CD4-positive, alpha-beta T cell treated with Interleukin-15 for 1 hour (primary cell): ENCODE measurements around the gene STARD3NL.
A peak's percentile ranks its signal among the peaks of the same experiment; 100 is the strongest.
"Not testable (repeated sequence)": the region's sequence is repeated elsewhere in the genome, so short reads cannot be mapped to it uniquely, and the experiment has no call there.

ENCODE experiments used
- DNase-seq: peaks from one replicate; pipeline ENCODE4 v3.0.0-alpha.2; 2020

STARD3NL gene

DNA sequence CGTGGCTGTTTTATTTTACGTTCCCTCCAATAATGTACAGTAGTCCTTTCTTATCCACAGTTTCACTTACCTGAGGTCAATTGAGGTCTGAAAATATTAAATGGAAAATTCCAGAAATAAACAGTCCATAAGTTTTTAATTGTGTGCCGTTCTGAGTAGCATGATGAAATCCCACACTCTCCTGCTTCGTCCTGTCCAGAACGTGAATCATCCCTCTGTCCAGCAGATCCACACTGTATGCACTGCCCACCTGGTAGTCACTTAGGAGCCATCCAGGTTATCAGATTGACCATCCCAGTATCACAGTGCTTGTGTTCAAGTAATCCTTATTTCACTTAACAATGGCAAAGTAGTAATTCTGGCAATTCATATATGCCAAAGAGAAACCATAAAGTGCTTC lies 46.3 kb downstream of the STARD3NL start:
- DNase-seq: no peak

GRCh38 chr7:38229386-38229785 lies 51.3 kb downstream of the STARD3NL start:
- no peak for DNase-seq

DNA sequence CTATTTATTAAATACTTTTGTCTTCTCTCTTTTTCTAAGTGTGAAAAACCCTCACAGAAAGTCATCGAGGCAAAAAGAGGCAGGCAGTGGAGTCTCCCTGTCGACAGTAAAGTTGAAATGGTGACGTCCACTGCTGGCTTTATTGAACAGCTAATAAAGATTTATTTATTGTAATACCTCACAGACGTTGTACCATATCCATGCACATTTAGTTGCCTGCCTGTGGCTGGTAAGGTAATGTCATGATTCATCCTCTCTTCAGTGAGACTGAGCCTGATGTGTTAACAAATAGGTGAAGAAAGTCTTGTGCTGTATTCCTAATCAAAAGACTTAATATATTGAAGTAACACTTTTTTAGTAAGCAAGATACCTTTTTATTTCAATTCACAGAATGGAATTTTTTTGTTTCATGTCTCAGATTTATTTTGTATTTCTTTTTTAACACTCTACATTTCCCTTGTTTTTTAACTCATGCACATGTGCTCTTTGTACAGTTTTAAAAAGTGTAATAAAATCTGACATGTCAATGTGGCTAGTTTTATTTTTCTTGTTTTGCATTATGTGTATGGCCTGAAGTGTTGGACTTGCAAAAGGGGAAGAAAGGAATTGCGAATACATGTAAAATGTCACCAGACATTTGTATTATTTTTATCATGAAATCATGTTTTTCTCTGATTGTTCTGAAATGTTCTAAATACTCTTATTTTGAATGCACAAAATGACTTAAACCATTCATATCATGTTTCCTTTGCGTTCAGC lies 52.0 kb downstream of the STARD3NL start:
- DNase-seq: no peak

GRCh38 chr7:38232502-38233366 lies 54.7 kb downstream of the STARD3NL start:
- DNase-seq: peak; percentile 86

GRCh38 chr7:38234759-38235158 lies 56.7 kb downstream of the STARD3NL start:
- not testable (repeated sequence) for DNase-seq

GRCh38 chr7:38235606-38236005 lies 57.6 kb downstream of the STARD3NL start:
- no peak for DNase-seq

- not testable (repeated sequence) for DNase-seq
These were observed 61.1 kb downstream of the STARD3NL start for GRCh38 chr7:38239129-38239528.

DNA sequence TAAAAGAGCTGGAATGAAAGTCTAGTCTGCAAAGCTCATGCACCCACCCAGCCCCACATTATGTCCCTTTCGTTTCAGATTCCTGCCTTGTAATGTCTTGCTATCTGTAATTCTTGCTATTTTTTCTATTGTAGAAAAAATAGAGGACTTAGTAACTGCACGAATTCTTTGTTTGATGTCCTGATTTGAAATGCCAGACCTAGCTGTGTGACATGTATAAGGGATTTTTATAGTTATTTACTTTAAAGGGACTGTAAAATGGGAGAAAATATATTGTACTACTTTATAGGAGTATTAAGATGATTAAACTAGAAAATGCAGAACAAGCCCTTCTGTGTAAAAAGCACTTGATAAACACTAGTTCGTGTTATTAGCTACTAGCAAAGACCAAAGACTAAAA lies 63.0 kb downstream of the STARD3NL start:
- no peak for DNase-seq

DNA sequence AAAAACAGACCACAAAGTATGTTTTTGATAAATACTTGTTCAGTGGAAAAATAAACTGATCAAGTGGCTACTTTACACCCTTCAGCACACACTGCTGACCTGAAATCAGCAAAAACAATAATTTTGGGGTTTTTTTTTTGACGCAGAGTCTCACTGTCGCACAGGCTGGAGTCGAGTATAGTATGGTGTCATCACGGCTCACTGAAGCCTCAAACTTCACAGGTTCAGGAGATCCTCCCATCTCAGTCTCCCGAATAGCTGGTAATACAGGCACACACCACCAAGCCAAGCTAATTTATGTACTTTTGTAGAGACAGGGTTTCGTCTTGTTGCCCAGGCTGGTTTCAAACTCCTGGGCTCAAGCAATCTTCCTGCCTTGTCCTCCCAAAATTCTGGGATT lies 64.8 kb downstream of the STARD3NL start:
- DNase-seq: peak; percentile 54

DNA sequence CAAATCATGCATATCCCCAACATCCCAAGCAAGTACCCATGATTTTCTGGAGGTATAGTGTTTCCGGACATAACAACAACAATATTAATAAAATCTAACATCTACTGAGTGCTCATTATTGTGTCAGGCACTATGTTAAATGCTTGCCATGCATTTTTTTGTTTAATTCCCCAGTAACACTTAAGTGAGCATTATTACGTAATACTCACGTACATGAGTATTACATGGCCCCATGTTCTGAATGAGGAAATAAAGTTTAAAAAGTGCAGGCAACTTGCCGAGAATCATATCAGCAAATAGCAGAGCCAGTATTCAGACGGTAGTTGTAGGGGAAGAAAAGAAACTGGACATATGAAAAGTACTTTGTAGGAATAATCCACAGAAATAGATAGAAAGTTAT lies 65.3 kb downstream of the STARD3NL start:
- not testable (repeated sequence) for DNase-seq

- no peak for DNase-seq
These were observed 66.5 kb downstream of the STARD3NL start for GRCh38 chr7:38244516-38244915.

DNA sequence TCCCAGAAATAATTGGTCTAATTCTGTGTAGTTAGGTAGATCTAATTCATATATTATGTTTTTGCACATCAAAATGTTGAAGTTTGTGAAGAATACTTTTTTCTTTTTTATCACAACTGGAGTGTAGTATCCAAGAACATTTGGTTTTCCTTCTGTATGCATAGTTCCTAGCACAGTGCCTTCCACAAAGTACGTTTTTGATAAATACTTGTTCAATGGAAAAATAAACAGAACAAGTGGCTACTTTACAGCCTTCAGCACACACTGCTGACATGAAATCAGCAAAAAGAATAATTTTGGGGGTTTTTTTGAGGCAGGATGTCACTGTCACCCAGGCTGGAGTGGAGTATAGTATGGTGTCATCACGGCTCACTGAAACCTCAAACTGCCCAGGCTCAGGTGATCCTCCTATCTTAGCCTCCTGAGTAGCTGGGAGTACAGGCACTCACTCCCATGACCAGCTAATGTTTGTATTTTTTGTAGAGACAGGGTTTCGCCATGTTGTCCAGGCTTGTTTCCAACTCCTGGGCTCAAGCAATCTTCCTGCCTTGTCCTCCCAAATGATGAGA lies 67.4 kb downstream of the STARD3NL start:
- peak; percentile 32 for DNase-seq

GRCh38 chr7:38248069-38248567 lies 70.1 kb downstream of the STARD3NL start:
- no peak for DNase-seq

GRCh38 chr7:38249849-38250248 lies 71.8 kb downstream of the STARD3NL start:
- not testable (repeated sequence) for DNase-seq

- DNase-seq: no peak
These were observed 79.3 kb downstream of the STARD3NL start for GRCh38 chr7:38257350-38257677.

DNA sequence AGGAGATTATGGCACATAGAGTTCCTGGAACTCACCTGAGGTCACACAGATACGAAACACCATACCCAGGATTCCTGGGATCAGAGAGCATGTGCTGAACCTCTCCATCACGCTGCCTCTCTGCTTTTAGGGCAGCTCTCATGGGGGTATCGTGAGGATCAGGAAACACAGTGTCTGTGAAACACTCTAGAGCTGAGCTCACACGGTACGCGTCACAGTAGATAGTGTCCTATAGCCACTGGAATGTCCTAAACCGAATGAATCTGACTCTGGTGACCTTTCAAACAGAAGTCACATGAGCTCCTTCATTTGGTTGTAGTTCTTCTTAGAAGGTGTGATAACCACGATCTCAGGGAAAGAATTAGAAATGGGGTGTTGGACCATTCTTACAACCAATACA lies 81.1 kb downstream of the STARD3NL start:
- not testable (repeated sequence) for DNase-seq

GRCh38 chr7:38261601-38262000 lies 83.6 kb downstream of the STARD3NL start:
- DNase-seq: not testable (repeated sequence)

GRCh38 chr7:38262026-38262425 lies 84.0 kb downstream of the STARD3NL start:
- DNase-seq: not testable (repeated sequence)

- no peak for DNase-seq
These were observed 84.5 kb downstream of the STARD3NL start for GRCh38 chr7:38262545-38262944.

GRCh38 chr7:38263274-38263673 lies 85.2 kb downstream of the STARD3NL start:
- not testable (repeated sequence) for DNase-seq

- not testable (repeated sequence) for DNase-seq
These were observed 86.6 kb downstream of the STARD3NL start for GRCh38 chr7:38264602-38265001.

DNA sequence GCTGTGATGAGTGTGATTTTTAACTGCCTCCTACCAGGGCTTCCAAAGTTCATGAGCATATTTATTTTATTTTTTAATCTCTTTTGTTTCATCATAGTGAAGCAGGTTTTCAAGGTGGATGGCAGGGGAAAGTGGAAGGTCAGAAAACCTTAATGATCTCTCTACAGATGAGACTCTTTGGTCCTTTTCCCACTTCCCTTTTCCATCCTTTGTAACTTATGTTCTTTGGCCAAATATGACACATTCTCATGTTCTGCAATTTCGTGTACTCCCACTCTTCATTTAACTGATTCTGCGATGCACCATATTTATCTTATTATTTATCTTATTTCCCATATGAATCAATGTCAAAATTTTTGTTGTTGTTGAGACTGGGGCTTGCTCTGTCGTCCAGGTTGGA lies 87.9 kb downstream of the STARD3NL start:
- DNase-seq: not testable (repeated sequence)

- DNase-seq: not testable (repeated sequence)
These were observed 91.8 kb downstream of the STARD3NL start for GRCh38 chr7:38269704-38270346.
